PC-3 (cell line): ENCODE results near the gene PI4KA.

Experiments used
- CTCF ChIP-seq: fragments of 300-600 bp; sonication (generic); conservative IDR thresholded peaks from 2 replicates; pipeline ENCODE4 v1.5.1; 2017; ENCODE audit warnings: antibody characterized with exemption, low read depth, mild to moderate bottlenecking, low read length
- EZH2 ChIP-seq: fragments of 300-600 bp; sonication (generic); IDR thresholded peaks from one replicate; pipeline ENCODE4 v1.6.1; 2017; ENCODE audit warnings: antibody characterized with exemption, mild to moderate bottlenecking, low read length; ENCODE audit not compliant: unreplicated experiment
- EZH2phosphoT487 ChIP-seq: fragments of 300-600 bp; sonication (generic); IDR thresholded peaks from 2 replicates; pipeline ENCODE4 v1.6.1; 2018; ENCODE audit warnings: mild to moderate bottlenecking, antibody characterized with exemption, low read length, borderline replicate concordance

- TF ChIP-seq EZH2 (no peak), CTCF (no peak), EZH2phosphoT487 (no peak)
These were observed 59.6 kb downstream of the PI4KA start for GRCh38 chr22:20798974-20799373.
